Measurements from ENCODE around the gene MED26. TPM values are rescaled to one million over a fixed set of nuclear protein-coding genes. Genes with fewer than 3 reads are reported as not detected.

Gene MED26
- total and polyA plus RNA-seq, 2 experiments from 2014 or later = 4.4 to 6.7 TPM

DNA sequence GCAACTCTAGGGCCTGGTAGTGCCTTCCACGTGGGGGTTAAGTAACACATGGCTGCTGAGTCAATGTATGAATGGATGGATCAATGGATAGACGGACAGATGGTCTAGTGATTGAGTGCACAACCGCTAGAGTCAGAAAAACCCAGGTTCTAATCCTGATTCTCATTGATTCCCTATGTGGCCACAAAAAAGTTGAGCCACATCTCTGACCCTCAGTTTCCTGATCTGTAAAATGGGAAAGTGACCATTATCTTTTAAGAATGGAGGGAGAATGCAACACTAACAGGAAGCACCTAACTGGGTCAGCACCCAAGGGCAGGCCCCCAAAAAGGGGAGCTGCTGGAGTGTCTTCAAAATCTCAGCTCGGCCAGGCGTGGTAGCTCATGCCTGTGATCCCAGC, 29.4 kb upstream of the MED26 start:
- Histone ChIP-seq H3F3A (ENCODE audit: insufficient read depth) (no peaks in the 10 kb centered on the region), H3K79me2 (ENCODE audit: insufficient read depth) (peaks cover 63% of the 10 kb centered on the region), H3K36me3 (ENCODE audit: low read depth) (peaks cover 15% of the 10 kb centered on the region; the same call in 1 of the 2 replicates), H2AFZ (no peak overlapping the region), H3K9me3 (ENCODE audit: low read depth) (no peaks in the 10 kb centered on the region), H4K20me1 (ENCODE audit: insufficient read depth) (0 out of 2 replicates have a peak, but pooled peaks cover 3% of the 10 kb centered on the region), H3K4me3 (no peak overlapping the region), H3K27ac (no peak overlapping the region), H3K4me2 (ENCODE audit: unreplicated experiment) (no peak overlapping the region), H3K9me2 (ENCODE audit: insufficient read depth) (no peaks in the 10 kb centered on the region), H3K4me1 (ENCODE audit: insufficient read depth) (peaks cover 7% of the 10 kb centered on the region; the same call in 1 of the 2 replicates), H3K27me3 (replicated peaks; ENCODE audit: insufficient read depth) (no peaks in the 10 kb centered on the region), H3K9ac (no peak overlapping the region)
- TF ChIP-seq EZH2phosphoT487 (IDR thresholded peaks at IDR 0.05; ENCODE audit: insufficient read depth, low read depth) (no peak), EZH2 (IDR thresholded peaks at IDR 0.05; ENCODE audit: insufficient read depth, poor library complexity, severe bottlenecking) (no peak)
- 69 to 79% methylated on average over 5 of the region's 5 CpGs for WGBS, 2 experiments (ENCODE audit: low coverage in 1 of 2, low lambda C conversion rate in 2 of 2, missing lambda C conversion rate in 2 of 2)
- DNase-seq = no peak
- in situ Hi-C loops (cut with MboI) = no loop called here

DNA sequence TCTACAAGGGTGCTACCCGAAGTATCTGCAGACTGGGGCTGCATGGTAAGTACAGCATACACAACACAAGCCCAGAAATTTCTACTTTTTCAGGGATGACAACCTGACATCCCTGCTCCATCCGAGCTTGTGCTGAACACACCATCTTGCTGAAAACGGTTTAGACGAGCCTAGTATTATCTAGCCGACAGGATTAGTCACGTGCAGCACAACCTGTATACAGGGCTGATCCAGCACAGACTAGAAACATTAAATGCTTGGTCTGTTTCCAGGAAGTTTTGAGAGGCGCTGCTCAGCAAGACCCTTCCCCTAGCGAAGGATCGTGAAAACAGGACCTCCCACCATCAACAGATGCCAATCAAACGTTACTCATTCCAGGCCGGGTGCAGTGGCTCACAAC, 27.7 kb upstream of the MED26 start:
- Histone ChIP-seq H3K79me2 (ENCODE audit: insufficient read depth) (peaks cover 67% of the 10 kb centered on the region), H3K4me1 (ENCODE audit: insufficient read depth) (peaks cover 7% of the 10 kb centered on the region; the same call in 1 of the 2 replicates), H3K9ac (no peak overlapping the region), H3F3A (ENCODE audit: insufficient read depth) (no peaks in the 10 kb centered on the region), H3K9me2 (ENCODE audit: insufficient read depth) (no peaks in the 10 kb centered on the region), H2AFZ (no peak overlapping the region), H3K9me3 (ENCODE audit: low read depth) (no peaks in the 10 kb centered on the region), H3K4me2 (ENCODE audit: unreplicated experiment) (no peak overlapping the region), H3K36me3 (ENCODE audit: low read depth) (peaks cover 24% of the 10 kb centered on the region; the same call in 1 of the 2 replicates), H4K20me1 (ENCODE audit: insufficient read depth) (0 out of 2 replicates have a peak, but pooled peaks cover 3% of the 10 kb centered on the region), H3K27me3 (replicated peaks; ENCODE audit: insufficient read depth) (no peaks in the 10 kb centered on the region), H3K27ac (no peak overlapping the region), H3K4me3 (no peak overlapping the region)
- DNase-seq = no peak
- WGBS, 2 experiments (ENCODE audit: low coverage in 1 of 2, low lambda C conversion rate in 2 of 2, missing lambda C conversion rate in 2 of 2) = 82 to 86% methylated on average over 11 of the region's 11 CpGs
- TF ChIP-seq EZH2 (IDR thresholded peaks at IDR 0.05; ENCODE audit: insufficient read depth, poor library complexity, severe bottlenecking) = no peak
- TF ChIP-seq EZH2phosphoT487 (IDR thresholded peaks at IDR 0.05; ENCODE audit: insufficient read depth, low read depth) = no peak
- in situ Hi-C loops (cut with MboI) = no loop called here

DNA sequence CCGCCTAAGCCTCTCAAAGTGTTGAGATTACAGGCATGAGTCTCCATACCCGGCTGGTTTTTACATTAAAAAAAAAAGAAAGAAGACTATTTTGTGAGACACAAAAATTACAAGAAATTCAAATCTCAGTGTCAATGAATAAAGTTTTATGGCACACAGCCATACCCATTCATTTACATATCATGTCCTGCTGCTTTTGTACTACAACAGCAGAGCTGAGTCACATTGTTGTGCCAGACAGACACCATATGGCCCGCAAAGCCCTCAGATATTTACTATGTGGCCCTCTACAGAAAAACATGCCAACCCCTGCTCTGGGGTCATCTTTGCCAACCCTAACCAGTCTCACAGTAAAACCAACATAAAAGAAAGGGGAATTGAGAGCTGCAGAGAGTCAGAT, 26.6 kb upstream of the MED26 start:
- Histone ChIP-seq H2AFZ (no peak overlapping the region), H3K9me3 (ENCODE audit: low read depth) (no peaks in the 10 kb centered on the region), H3K4me1 (ENCODE audit: insufficient read depth) (peaks cover 13% of the 10 kb centered on the region), H3F3A (ENCODE audit: insufficient read depth) (peaks cover 7% of the 10 kb centered on the region; the same call in 1 of the 2 replicates), H3K36me3 (ENCODE audit: low read depth) (peaks cover 24% of the 10 kb centered on the region; the same call in 1 of the 2 replicates), H3K9ac (no peak overlapping the region), H3K4me2 (ENCODE audit: unreplicated experiment) (no peak overlapping the region), H3K79me2 (ENCODE audit: insufficient read depth) (peaks cover 71% of the 10 kb centered on the region), H3K27ac (no peak overlapping the region), H3K4me3 (no peak overlapping the region), H3K27me3 (replicated peaks; ENCODE audit: insufficient read depth) (no peaks in the 10 kb centered on the region), H4K20me1 (ENCODE audit: insufficient read depth) (0 out of 2 replicates have a peak, but pooled peaks cover 3% of the 10 kb centered on the region), H3K9me2 (ENCODE audit: insufficient read depth) (no peaks in the 10 kb centered on the region)
- DNase-seq = no peak
- TF ChIP-seq EZH2phosphoT487 (IDR thresholded peaks at IDR 0.05; ENCODE audit: insufficient read depth, low read depth) (no peak), EZH2 (IDR thresholded peaks at IDR 0.05; ENCODE audit: insufficient read depth, poor library complexity, severe bottlenecking) (no peak)
- in situ Hi-C loops (cut with MboI) = no loop called here
- WGBS, 2 experiments (ENCODE audit: low coverage in 1 of 2, low lambda C conversion rate in 2 of 2, missing lambda C conversion rate in 2 of 2) = 86 to 92% methylated on average over 3 of the region's 3 CpGs

DNA sequence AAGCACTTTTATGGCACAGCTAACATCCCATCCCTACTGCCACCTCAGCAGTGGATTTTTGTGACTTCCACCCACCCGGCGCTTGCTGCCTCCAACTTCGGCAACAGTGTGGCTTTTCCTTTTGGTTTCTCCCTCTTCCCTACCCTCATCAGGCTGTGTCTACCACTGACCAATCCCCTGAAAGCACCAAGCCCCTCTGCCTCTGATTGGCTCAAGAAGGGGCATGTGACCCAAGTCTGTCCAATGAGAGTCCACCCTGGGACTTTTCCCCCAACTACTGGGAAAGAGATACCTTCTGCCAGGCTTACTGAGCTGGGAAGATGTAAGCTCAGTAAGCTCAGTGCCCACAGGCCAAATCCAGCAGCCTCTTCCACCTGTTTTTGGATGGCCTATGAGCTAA, 26.1 kb upstream of the MED26 start:
- no peaks in the 10 kb centered on the region for H3K27me3 ChIP-seq (replicated peaks; ENCODE audit: insufficient read depth)
- H3K9ac ChIP-seq = no peak overlapping the region
- peaks cover 8% of the 10 kb centered on the region; the same call in 1 of the 2 replicates for H3F3A ChIP-seq (ENCODE audit: insufficient read depth)
- H3K4me1 ChIP-seq (ENCODE audit: insufficient read depth) = peaks cover 13% of the 10 kb centered on the region
- H3K27ac ChIP-seq = no peak overlapping the region
- H3K9me3 ChIP-seq (ENCODE audit: low read depth) = no peaks in the 10 kb centered on the region
- H2AFZ ChIP-seq = no peak overlapping the region
- H4K20me1 ChIP-seq (ENCODE audit: insufficient read depth) = 0 out of 2 replicates have a peak, but pooled peaks cover 3% of the 10 kb centered on the region
- 96 to 100% methylated on average over 3 of the region's 3 CpGs for WGBS, 2 experiments (ENCODE audit: low coverage in 1 of 2, low lambda C conversion rate in 2 of 2, missing lambda C conversion rate in 2 of 2)
- DNase-seq = no peak
- H3K4me2 ChIP-seq (ENCODE audit: unreplicated experiment) = no peak overlapping the region
- peaks cover 24% of the 10 kb centered on the region; the same call in 1 of the 2 replicates for H3K36me3 ChIP-seq (ENCODE audit: low read depth)
- H3K9me2 ChIP-seq (ENCODE audit: insufficient read depth) = no peaks in the 10 kb centered on the region
- in situ Hi-C loops (cut with MboI) = no loop called here
- TF ChIP-seq EZH2phosphoT487 (IDR thresholded peaks at IDR 0.05; ENCODE audit: insufficient read depth, low read depth) (no peak), EZH2 (IDR thresholded peaks at IDR 0.05; ENCODE audit: insufficient read depth, poor library complexity, severe bottlenecking) (no peak)
- H3K4me3 ChIP-seq = no peak overlapping the region
- H3K79me2 ChIP-seq (ENCODE audit: insufficient read depth) = peaks cover 71% of the 10 kb centered on the region

Measured in GM23248 (cell line).